ENCODE results near the gene COL4A4. TPM values are rescaled to one million over a fixed set of nuclear protein-coding genes. Genes with fewer than 3 reads are reported as not detected.

Gene COL4A4
- total RNA-seq, 5 donors from 2014 or later (not counting 1 experiment from before 2014, with no cell fraction given): 0.08 to 0.28 (median 0.20) TPM

GRCh38 chr2:227124811-227125210, 39.2 kb downstream of the COL4A4 start:
- Mint-ChIP-seq H3K9me3 (no peaks in the 10 kb centered on the region), H3K27ac (no peak overlapping the region), H3K4me1 (no peaks in the 10 kb centered on the region), H3K27me3 (peaks cover 20 to 21% of the 10 kb centered on the region in 2 donors), H3K36me3 (no peaks in the 10 kb centered on the region), H3K4me3 (no peak overlapping the region)
- no CpG with 5 or more reads among the region's 2 CpGs for WGBS (ENCODE audit: insufficient coverage)
- no peaks in the 10 kb centered on the region for H3K4me1 ChIP-seq (ENCODE audit: control insufficient read depth in 1 of 2, extremely low read depth in 1 of 2, insufficient read depth in 2 of 2, low read length in 2 of 2)
- ATAC-seq (replicated peaks in 1 of 4) (no peak), DNase-seq (no peak)
- no peaks in the 10 kb centered on the region for H3K9me3 ChIP-seq
- no peaks in the 10 kb centered on the region for H3K36me3 ChIP-seq (ENCODE audit: control insufficient read depth in 2 of 2, extremely low read depth in 1 of 2, insufficient read depth in 1 of 2, low read length in 1 of 2)
- ChIA-PET CTCF (interaction anchor here in 1 of 2 donors (0.8 kb wide), 1 partner anchor 113 kb away, joined by 3 read pairs; no protein-coding TSS in a partner anchor), POLR2A (no interaction called here)
- H3K4me3 ChIP-seq (ENCODE audit: control insufficient read depth in 1 of 2, extremely low read depth in 1 of 2, low read length in 1 of 2): no peak overlapping the region
- no peak overlapping the region for H3K27ac ChIP-seq (ENCODE audit: low read length)
- H3K27me3 ChIP-seq (replicated peaks in 1 of 2; ENCODE audit: control insufficient read depth in 2 of 2, extremely low read depth in 1 of 2, insufficient read depth in 2 of 2, low read length in 1 of 2): peaks cover 0 to 15% of the 10 kb centered on the region in 2 experiments

- Histone ChIP-seq H3K27ac (ENCODE audit: low read length) (no peak overlapping the region), H3K36me3 (ENCODE audit: control insufficient read depth in 2 of 2, extremely low read depth in 1 of 2, insufficient read depth in 1 of 2, low read length in 1 of 2) (no peaks in the 10 kb centered on the region), H3K4me1 (ENCODE audit: control insufficient read depth in 1 of 2, extremely low read depth in 1 of 2, insufficient read depth in 2 of 2, low read length in 2 of 2) (no peaks in the 10 kb centered on the region), H3K4me3 (ENCODE audit: control insufficient read depth in 1 of 2, extremely low read depth in 1 of 2, low read length in 1 of 2) (no peak overlapping the region), H3K9me3 (no peaks in the 10 kb centered on the region), H3K27me3 (replicated peaks in 1 of 2; ENCODE audit: control insufficient read depth in 2 of 2, extremely low read depth in 1 of 2, insufficient read depth in 2 of 2, low read length in 1 of 2) (peaks cover 0 to 14% of the 10 kb centered on the region in 2 experiments)
- peaks cover 14 to 15% of the 10 kb centered on the region in 2 donors for H3K27me3 Mint-ChIP-seq
- H3K27ac Mint-ChIP-seq: no peak overlapping the region
- ChIA-PET POLR2A (no interaction called here), CTCF (no interaction called here)
- ATAC-seq (replicated peaks in 1 of 4) (no peak), DNase-seq (no peak)
- no peaks in the 10 kb centered on the region for H3K4me1 Mint-ChIP-seq
- H3K4me3 Mint-ChIP-seq: no peak overlapping the region
- no peaks in the 10 kb centered on the region for H3K36me3 Mint-ChIP-seq
- H3K9me3 Mint-ChIP-seq: no peaks in the 10 kb centered on the region
- 100% methylated on average over 1 of the region's 4 CpGs for WGBS (ENCODE audit: insufficient coverage)
Measured at GRCh38 chr2:227123697-227124096, 40.3 kb downstream of the COL4A4 start.

GRCh38 chr2:227118353-227118752, 45.7 kb downstream of the COL4A4 start:
- ChIA-PET POLR2A (no interaction called here), CTCF (no interaction called here)
- Histone ChIP-seq H3K27me3 (replicated peaks in 1 of 2; ENCODE audit: control insufficient read depth in 2 of 2, extremely low read depth in 1 of 2, insufficient read depth in 2 of 2, low read length in 1 of 2) (peaks cover 0 to 5% of the 10 kb centered on the region in 2 experiments), H3K4me3 (ENCODE audit: control insufficient read depth in 1 of 2, extremely low read depth in 1 of 2, low read length in 1 of 2) (no peak overlapping the region), H3K9me3 (no peaks in the 10 kb centered on the region), H3K27ac (ENCODE audit: low read length) (no peak overlapping the region), H3K4me1 (ENCODE audit: control insufficient read depth in 1 of 2, extremely low read depth in 1 of 2, insufficient read depth in 2 of 2, low read length in 2 of 2) (no peaks in the 10 kb centered on the region), H3K36me3 (ENCODE audit: control insufficient read depth in 2 of 2, extremely low read depth in 1 of 2, insufficient read depth in 1 of 2, low read length in 1 of 2) (no peaks in the 10 kb centered on the region)
- DNase-seq (no peak), ATAC-seq (replicated peaks in 1 of 4) (no peak)
- Mint-ChIP-seq H3K4me1 (no peaks in the 10 kb centered on the region), H3K27ac (no peak overlapping the region), H3K9me3 (no peaks in the 10 kb centered on the region), H3K36me3 (no peaks in the 10 kb centered on the region), H3K27me3 (peaks cover 9 to 19% of the 10 kb centered on the region in 2 donors), H3K4me3 (no peak overlapping the region)

GRCh38 chr2:227117852-227118251, 46.2 kb downstream of the COL4A4 start:
- Histone ChIP-seq H3K27me3 (replicated peaks in 1 of 2; ENCODE audit: control insufficient read depth in 2 of 2, extremely low read depth in 1 of 2, insufficient read depth in 2 of 2, low read length in 1 of 2) (peaks cover 0 to 2% of the 10 kb centered on the region in 2 experiments), H3K9me3 (no peaks in the 10 kb centered on the region), H3K4me1 (ENCODE audit: control insufficient read depth in 1 of 2, extremely low read depth in 1 of 2, insufficient read depth in 2 of 2, low read length in 2 of 2) (no peaks in the 10 kb centered on the region), H3K36me3 (ENCODE audit: control insufficient read depth in 2 of 2, extremely low read depth in 1 of 2, insufficient read depth in 1 of 2, low read length in 1 of 2) (no peaks in the 10 kb centered on the region), H3K4me3 (ENCODE audit: control insufficient read depth in 1 of 2, extremely low read depth in 1 of 2, low read length in 1 of 2) (no peak overlapping the region), H3K27ac (ENCODE audit: low read length) (no peak overlapping the region)
- Mint-ChIP-seq H3K4me1 (no peaks in the 10 kb centered on the region), H3K27ac (no peak overlapping the region), H3K36me3 (no peaks in the 10 kb centered on the region), H3K4me3 (no peak overlapping the region), H3K27me3 (peaks cover 5 to 15% of the 10 kb centered on the region in 2 donors), H3K9me3 (no peaks in the 10 kb centered on the region)
- no CpG with 5 or more reads among the region's 3 CpGs for WGBS (ENCODE audit: insufficient coverage)
- POLR2A ChIA-PET: no interaction called here
- DNase-seq: no peak
- no peak for ATAC-seq (replicated peaks in 1 of 4)
- CTCF ChIA-PET: no interaction called here

GRCh38 chr2:227117027-227117426, 47.0 kb downstream of the COL4A4 start:
- Histone ChIP-seq H3K4me1 (ENCODE audit: control insufficient read depth in 1 of 2, extremely low read depth in 1 of 2, insufficient read depth in 2 of 2, low read length in 2 of 2) (no peaks in the 10 kb centered on the region), H3K9me3 (no peaks in the 10 kb centered on the region), H3K27me3 (replicated peaks in 1 of 2; ENCODE audit: control insufficient read depth in 2 of 2, extremely low read depth in 1 of 2, insufficient read depth in 2 of 2, low read length in 1 of 2) (peaks cover 0 to 2% of the 10 kb centered on the region in 2 experiments), H3K27ac (ENCODE audit: low read length) (no peak overlapping the region), H3K4me3 (ENCODE audit: control insufficient read depth in 1 of 2, extremely low read depth in 1 of 2, low read length in 1 of 2) (no peak overlapping the region), H3K36me3 (ENCODE audit: control insufficient read depth in 2 of 2, extremely low read depth in 1 of 2, insufficient read depth in 1 of 2, low read length in 1 of 2) (no peaks in the 10 kb centered on the region)
- CTCF ChIA-PET: no interaction called here
- Mint-ChIP-seq H3K27me3 (peaks cover 5 to 20% of the 10 kb centered on the region in 2 donors), H3K4me3 (no peak overlapping the region), H3K4me1 (no peaks in the 10 kb centered on the region), H3K36me3 (no peaks in the 10 kb centered on the region), H3K27ac (no peak overlapping the region), H3K9me3 (no peaks in the 10 kb centered on the region)
- WGBS (ENCODE audit: insufficient coverage): 67% methylated on average over 1 of the region's 1 CpG
- DNase-seq: no peak
- POLR2A ChIA-PET: no interaction called here
- no peak for ATAC-seq (replicated peaks in 1 of 4)

- Histone ChIP-seq H3K27me3 (replicated peaks in 1 of 2; ENCODE audit: control insufficient read depth in 2 of 2, extremely low read depth in 1 of 2, insufficient read depth in 2 of 2, low read length in 1 of 2) (peaks cover 0 to 2% of the 10 kb centered on the region in 2 experiments), H3K27ac (ENCODE audit: low read length) (no peak overlapping the region), H3K9me3 (no peaks in the 10 kb centered on the region), H3K4me1 (ENCODE audit: control insufficient read depth in 1 of 2, extremely low read depth in 1 of 2, insufficient read depth in 2 of 2, low read length in 2 of 2) (no peaks in the 10 kb centered on the region), H3K4me3 (ENCODE audit: control insufficient read depth in 1 of 2, extremely low read depth in 1 of 2, low read length in 1 of 2) (no peak overlapping the region), H3K36me3 (ENCODE audit: control insufficient read depth in 2 of 2, extremely low read depth in 1 of 2, insufficient read depth in 1 of 2, low read length in 1 of 2) (no peaks in the 10 kb centered on the region)
- H3K4me1 Mint-ChIP-seq: no peaks in the 10 kb centered on the region
- no peak overlapping the region for H3K4me3 Mint-ChIP-seq
- ATAC-seq (replicated peaks in 1 of 4) (no peak), DNase-seq (no peak)
- POLR2A ChIA-PET: interaction anchor here in 1 of 2 donors (0.6 kb wide), 1 partner anchor 890 kb away, joined by 3 read pairs; no protein-coding TSS in a partner anchor
- no peaks in the 10 kb centered on the region for H3K36me3 Mint-ChIP-seq
- CTCF ChIA-PET: no interaction called here
- WGBS (ENCODE audit: insufficient coverage): 46% methylated on average over 3 of the region's 5 CpGs
- no peaks in the 10 kb centered on the region for H3K9me3 Mint-ChIP-seq
- no peak overlapping the region for H3K27ac Mint-ChIP-seq
- peaks cover 5 to 20% of the 10 kb centered on the region in 2 donors for H3K27me3 Mint-ChIP-seq
Measured at GRCh38 chr2:227115761-227116160, 48.2 kb downstream of the COL4A4 start.

Measured in T-cell (primary cell).